HCT116 (cell line): ENCODE measurements around the gene ACADVL. TPM values are rescaled to one million over a fixed set of nuclear protein-coding genes. Genes with fewer than 3 reads are reported as not detected.

Experiments used
- ATAC-seq: fragments of 200-7000 bp; cut with Tn5 transposase; 2 replicates; pipeline ENCODE4 v1.9.1; 2020; ENCODE audit warnings: mild to moderate bottlenecking, moderate library complexity
- BruUV-seq: library from RNA; stranded (reverse); fragments of 400-500 nt; replicated peaks from 2 replicates; lab custom pipeline; 2021; lab: Mats Ljungman, UMichigan
- CTCF ChIA-PET: fragments of 300-600 bp; sonication (Branson Sonifier 250); formaldehyde crosslinking; loops from one replicate; lab custom pipeline; 2021; ENCODE audit warnings: antibody characterized with exemption; lab: Charles Lee
- POLR2A ChIA-PET: fragments of 300-600, 350-600 bp; sonication (Branson Sonifier 250); formaldehyde crosslinking; loops from one replicate; lab custom pipeline; 2021; ENCODE audit warnings: antibody characterized with exemption; lab: Charles Lee
- RAD21 ChIA-PET, 2 experiments: fragments of 300-600 bp; sonication (Branson Sonifier 250); formaldehyde crosslinking; loops; one replicate each; lab custom pipeline; 2023; ENCODE audit warnings: low total read pairs in 2 of 2; ENCODE audit not compliant: uncharacterized antibody in 2 of 2, unreplicated experiment in 2 of 2, low non-redundant PET in 1 of 2; lab: Charles Lee
- DNase-seq: peaks from one replicate; pipeline ENCODE4 v3.0.0-alpha.2; 2010; ENCODE audit warnings: low read depth, low spot score
- H2AFZ ChIP-seq: fragments of 200-600 bp; shearing (Covaris generic), sonication (generic); 2 replicates; pipeline ENCODE4 v1.6.1; 2017; ENCODE audit warnings: low read depth, mixed run types, mixed read lengths, antibody characterized with exemption, low read length; ENCODE audit not compliant: poor library complexity, severe bottlenecking
- H3K27ac ChIP-seq: 2 replicates; pipeline ENCODE4 v1.5.1; 2012; ENCODE audit warnings: low read depth, low read length
- H3K27me3 ChIP-seq: fragments of 200-600 bp; sonication (generic); 2 replicates; pipeline ENCODE4 v1.6.1; 2016; ENCODE audit warnings: mixed run types, low read length, mixed read lengths; ENCODE audit not compliant: insufficient read depth
- H3K36me3 ChIP-seq, 2 experiments: fragments of 200-500 bp in 1 of 2; fragments of 200-600 bp in 1 of 2; sonication (Bioruptor generic) in 1 of 2; sonication (generic) in 1 of 2; 2 replicates each; pipeline versions ENCODE4 v1.5.1 to v1.6.1; 2014 to 2016; ENCODE audit warnings: low read length in 2 of 2, inconsistent platforms in 1 of 2, mixed read lengths in 1 of 2, mixed run types in 1 of 2; ENCODE audit not compliant: insufficient read depth in 2 of 2, control insufficient read depth in 1 of 2
- H3K4me1 ChIP-seq, 2 experiments: fragments of 200-600 bp in 1 of 2; sonication (generic) in 1 of 2; 2 replicates each; pipeline versions ENCODE4 v1.5.1 to v1.6.1; 2012 to 2017; ENCODE audit warnings: low read length in 2 of 2, inconsistent platforms in 1 of 2, mild to moderate bottlenecking in 1 of 2, mixed read lengths in 1 of 2, mixed run types in 1 of 2, moderate library complexity in 1 of 2; ENCODE audit not compliant: insufficient read depth in 2 of 2, control insufficient read depth in 1 of 2
- H3K4me2 ChIP-seq: fragments of 200-600 bp; sonication (generic); 2 replicates; pipeline ENCODE4 v1.6.1; 2017; ENCODE audit warnings: mixed run types, low read length, mixed read lengths
- H3K4me3 ChIP-seq, 2 experiments: fragments of 200-600 bp in 1 of 2; sonication (generic) in 1 of 2; replicated peaks in 1 of 2; 2 replicates each; pipeline ENCODE4 v1.5.1; 2011 to 2016; ENCODE audit warnings: low read length in 2 of 2, control low read depth in 1 of 2, low read depth in 1 of 2, mild to moderate bottlenecking in 1 of 2, mixed read lengths in 1 of 2, mixed run types in 1 of 2
- H3K79me2 ChIP-seq: fragments of 200-600 bp; sonication (generic); 2 replicates; pipeline ENCODE4 v1.6.1; 2017; ENCODE audit warnings: mild to moderate bottlenecking, mixed run types, low read length, moderate library complexity, mixed read lengths; ENCODE audit not compliant: insufficient read depth
- H3K9ac ChIP-seq: fragments of 200-600 bp; sonication (generic); 2 replicates; pipeline ENCODE4 v1.6.1; 2016; ENCODE audit warnings: low read length, mixed read lengths
- H3K9me2 ChIP-seq: fragments of 200-600 bp; sonication (generic), shearing (Covaris generic); 2 replicates; pipeline ENCODE4 v1.6.1; 2017; ENCODE audit warnings: mixed run types, mild to moderate bottlenecking, moderate library complexity; ENCODE audit not compliant: insufficient read depth
- H3K9me3 ChIP-seq, 2 experiments: fragments of 200-500 bp in 1 of 2; fragments of 200-600 bp in 1 of 2; sonication (Bioruptor generic) in 1 of 2; sonication (generic) in 1 of 2; 2 replicates each; pipeline ENCODE4 v1.6.1; 2014 to 2017; ENCODE audit warnings: low read length in 2 of 2, mixed read lengths in 2 of 2, inconsistent platforms in 1 of 2, low read depth in 1 of 2, mild to moderate bottlenecking in 1 of 2, mixed run types in 1 of 2, moderate library complexity in 1 of 2; ENCODE audit not compliant: control insufficient read depth in 1 of 2, insufficient read depth in 1 of 2
- H4K20me1 ChIP-seq: fragments of 200-600 bp; sonication (generic), shearing (Covaris generic); 2 replicates; pipeline ENCODE4 v1.6.1; 2017; ENCODE audit warnings: mixed run types, mild to moderate bottlenecking, moderate library complexity; ENCODE audit not compliant: insufficient read depth
- CEBPB ChIP-seq: IDR thresholded peaks from 2 replicates; pipeline ENCODE4 v1.6.1; 2012; ENCODE audit warnings: low read depth
- CTCF ChIP-seq, 3 experiments: fragments of 200-600 bp in 1 of 3; sonication (generic) in 1 of 3; IDR thresholded peaks in 2 of 3; conservative IDR thresholded peaks in 1 of 3; 2 replicates each; pipeline ENCODE4 v1.5.1; 2012 to 2017; ENCODE audit warnings: low read depth in 2 of 3, low read length in 2 of 3, antibody characterized with exemption in 1 of 3, borderline replicate concordance in 1 of 3, control low read depth in 1 of 3, mild to moderate bottlenecking in 1 of 3, mixed read lengths in 1 of 3, mixed run types in 1 of 3, moderate library complexity in 1 of 3; ENCODE audit not compliant: insufficient read depth in 1 of 3
- ELF1 ChIP-seq: IDR thresholded peaks from 2 replicates; pipeline ENCODE4 v1.6.1; 2012; ENCODE audit warnings: low read depth, borderline replicate concordance
- EZH2 ChIP-seq: fragments of 200-600 bp; sonication (generic); IDR thresholded peaks from 2 replicates; pipeline ENCODE4 v1.6.1; 2017; ENCODE audit warnings: antibody characterized with exemption, mixed run types
- FOSL1 ChIP-seq: IDR thresholded peaks from 2 replicates; pipeline ENCODE4 v1.6.1; 2012; ENCODE audit warnings: low read depth
- JUND ChIP-seq: IDR thresholded peaks from 2 replicates; pipeline ENCODE4 v1.6.1; 2012
- MAX ChIP-seq: IDR thresholded peaks from 2 replicates; pipeline ENCODE4 v1.6.1; 2012
- POLR2A ChIP-seq: IDR thresholded peaks from 2 replicates; pipeline ENCODE4 v1.7.0; 2011; ENCODE audit warnings: borderline replicate concordance; ENCODE audit not compliant: insufficient read depth, insufficient read length; ENCODE audit errors: extremely low read depth
- RAD21 ChIP-seq: IDR thresholded peaks from 2 replicates; pipeline ENCODE4 v1.6.1; 2012; ENCODE audit warnings: low read depth, mild to moderate bottlenecking
- SRF ChIP-seq: IDR thresholded peaks from 2 replicates; pipeline ENCODE4 v1.6.1; 2012; ENCODE audit warnings: low read depth
- YY1 ChIP-seq: IDR thresholded peaks from 2 replicates; pipeline ENCODE4 v1.6.1; 2011; ENCODE audit warnings: low read length, low read depth, moderate library complexity, mild to moderate bottlenecking; ENCODE audit not compliant: insufficient replicate concordance; ENCODE audit errors: extremely low read depth
- ZNF274 ChIP-seq: fragments of 200-500 bp; sonication (Bioruptor generic); IDR thresholded peaks from 2 replicates; pipeline ENCODE4 v1.6.1; 2014; ENCODE audit warnings: mild to moderate bottlenecking, low read depth, low read length, inconsistent platforms
- intact Hi-C: fragments of 100-400 bp; cut with micrococcal nuclease; formaldehyde crosslinking; loops from 2 replicates; pipeline ENCODE4 v1.10.0; 2022
- total RNA-seq: library from RNA; stranded (reverse); gene quantifications from one replicate; pipeline ENCODE4 v1.2.1, GENCODE V29; 2021; ENCODE audit not compliant: unreplicated experiment
- TF ChIP-seq, protein P1 (sequence below): IDR thresholded peaks from 2 replicates; pipeline ENCODE4 v1.6.1; 2012; ENCODE audit warnings: low read depth

Gene ACADVL
- total RNA-seq, 1 experiment from 2014 or later, result 554 TPM

DNA sequence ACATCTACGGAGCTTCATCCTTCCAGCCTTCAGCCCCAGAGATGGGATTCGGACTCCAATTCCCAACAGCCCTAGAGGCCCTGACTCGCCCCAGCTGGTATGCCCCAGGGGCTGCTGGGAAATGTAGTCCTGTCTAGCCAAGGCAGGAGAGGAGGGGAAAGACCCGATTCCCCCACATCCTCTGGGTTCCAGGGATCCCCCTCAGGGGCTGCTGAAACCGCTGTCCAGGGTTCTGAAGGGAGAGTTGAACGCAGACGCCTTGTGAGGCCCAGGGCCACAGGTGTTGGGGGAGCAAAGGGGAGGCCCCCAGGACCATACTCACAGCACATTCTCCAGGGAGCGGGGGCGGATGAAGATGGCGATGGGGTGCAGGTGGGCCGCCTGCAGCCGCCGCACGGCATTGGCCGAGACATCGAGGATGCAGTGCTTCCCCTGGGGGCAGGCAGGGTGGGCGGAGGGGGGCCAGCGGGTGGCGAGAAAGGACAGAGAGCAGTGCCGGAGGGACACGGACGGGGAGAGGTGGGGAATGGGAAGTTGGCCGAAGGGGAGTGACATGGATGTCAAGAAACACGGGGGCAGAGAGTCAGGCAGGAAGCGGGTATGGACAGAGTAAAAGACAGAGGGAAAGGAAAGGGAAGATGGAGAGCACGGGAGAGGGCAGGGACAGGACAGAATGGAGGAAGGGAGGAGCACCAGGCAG lies 28.0 kb upstream of the ACADVL start:
- CTCF ChIA-PET, result interaction anchor here (0.6 to 1.1 kb wide), 2 partner anchors 14 to 19 kb away, joined by 3 to 5 read pairs; no protein-coding TSS in a partner anchor
- H3K27me3 ChIP-seq, result no peaks in the 10 kb centered on the region
- DNase-seq (no peak), ATAC-seq (peak; percentile 94)
- no peaks in the 10 kb centered on the region for H3K9me2 ChIP-seq
- RAD21 ChIA-PET, result interaction anchor here in 1 of 2 experiments (0.6 kb wide), 1 partner anchor 174 kb away, joined by 7 read pairs; no protein-coding TSS in a partner anchor
- no peak overlapping the region for H3K27ac ChIP-seq
- no peak overlapping the region for H3K9ac ChIP-seq
- intact Hi-C loops, result no loop called here
- no TSS peak for BruUV-seq
- H3K36me3 ChIP-seq, result no peaks in the 10 kb centered on the region
- no peak overlapping the region for H2AFZ ChIP-seq
- no peak overlapping the region for H3K4me2 ChIP-seq
- POLR2A ChIA-PET, result no interaction called here
- no peaks in the 10 kb centered on the region for H3K79me2 ChIP-seq
- no peaks in the 10 kb centered on the region for H4K20me1 ChIP-seq
- H3K9me3 ChIP-seq, result no peaks in the 10 kb centered on the region
- H3K4me3 ChIP-seq, result no peak overlapping the region
- TF ChIP-seq EZH2 (no peak), YY1 (peak; percentile 54), MAX (no peak), FOSL1 (peak; percentile 55; the same call in 1 of the 2 replicates), SRF (no peak)
- H3K4me1 ChIP-seq, result no peaks in the 10 kb centered on the region; a peak in 1 of 4 replicates

DNA sequence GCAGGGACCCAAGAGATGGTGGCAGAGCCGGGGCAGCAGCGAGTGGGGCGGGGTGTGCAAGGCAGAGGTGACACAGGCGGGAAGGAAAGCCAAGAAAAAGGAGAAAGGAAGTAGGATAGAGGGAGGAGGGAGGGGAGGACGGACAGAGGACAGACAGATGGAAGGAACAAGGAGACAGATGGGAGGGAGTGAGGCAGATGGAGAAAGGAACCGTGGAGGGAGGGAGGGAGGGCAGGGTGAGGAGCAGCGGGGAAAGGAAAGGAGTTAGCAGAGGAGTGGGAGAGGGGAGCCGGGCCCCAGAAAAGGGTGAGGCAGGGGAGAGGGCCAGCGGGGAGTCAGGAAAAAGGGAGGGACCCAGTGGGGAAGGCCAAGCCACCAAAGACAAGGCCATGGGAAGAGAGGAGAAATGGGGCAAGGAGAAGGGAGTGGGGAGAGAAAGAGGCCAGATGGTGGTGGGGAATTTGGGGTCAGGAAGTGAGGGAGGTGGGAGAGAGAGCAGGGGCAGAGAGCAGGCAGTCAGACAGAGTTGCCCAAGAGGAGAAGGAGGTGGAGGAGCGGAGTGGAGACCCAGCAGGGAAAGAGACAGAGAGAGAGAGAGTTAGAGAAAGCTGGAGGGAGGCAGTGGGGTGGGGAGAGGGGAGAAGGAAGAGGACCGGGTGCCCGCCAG lies 27.3 kb upstream of the ACADVL start:
- DNase-seq, result no peak
- Histone ChIP-seq H3K4me2 (no peak overlapping the region), H3K4me1 (peaks cover 0 to 5% of the 10 kb centered on the region in 2 experiments; a peak in 1 of 4 replicates), H3K9me3 (no peaks in the 10 kb centered on the region), H2AFZ (no peak overlapping the region), H3K79me2 (no peaks in the 10 kb centered on the region), H3K9me2 (no peaks in the 10 kb centered on the region), H3K4me3 (no peak overlapping the region), H3K27ac (no peak overlapping the region)
- ChIA-PET RAD21 (no interaction called here), CTCF (no interaction called here)
- intact Hi-C loops, result no loop called here
- BruUV-seq, result no TSS peak
- no peak for TF ChIP-seq SRF
- TF ChIP-seq JUND, result no peak
- TF ChIP-seq CEBPB, result no peak
- no peak for TF ChIP-seq YY1
- no peak for TF ChIP-seq ELF1
- TF ChIP-seq, protein P1, sequence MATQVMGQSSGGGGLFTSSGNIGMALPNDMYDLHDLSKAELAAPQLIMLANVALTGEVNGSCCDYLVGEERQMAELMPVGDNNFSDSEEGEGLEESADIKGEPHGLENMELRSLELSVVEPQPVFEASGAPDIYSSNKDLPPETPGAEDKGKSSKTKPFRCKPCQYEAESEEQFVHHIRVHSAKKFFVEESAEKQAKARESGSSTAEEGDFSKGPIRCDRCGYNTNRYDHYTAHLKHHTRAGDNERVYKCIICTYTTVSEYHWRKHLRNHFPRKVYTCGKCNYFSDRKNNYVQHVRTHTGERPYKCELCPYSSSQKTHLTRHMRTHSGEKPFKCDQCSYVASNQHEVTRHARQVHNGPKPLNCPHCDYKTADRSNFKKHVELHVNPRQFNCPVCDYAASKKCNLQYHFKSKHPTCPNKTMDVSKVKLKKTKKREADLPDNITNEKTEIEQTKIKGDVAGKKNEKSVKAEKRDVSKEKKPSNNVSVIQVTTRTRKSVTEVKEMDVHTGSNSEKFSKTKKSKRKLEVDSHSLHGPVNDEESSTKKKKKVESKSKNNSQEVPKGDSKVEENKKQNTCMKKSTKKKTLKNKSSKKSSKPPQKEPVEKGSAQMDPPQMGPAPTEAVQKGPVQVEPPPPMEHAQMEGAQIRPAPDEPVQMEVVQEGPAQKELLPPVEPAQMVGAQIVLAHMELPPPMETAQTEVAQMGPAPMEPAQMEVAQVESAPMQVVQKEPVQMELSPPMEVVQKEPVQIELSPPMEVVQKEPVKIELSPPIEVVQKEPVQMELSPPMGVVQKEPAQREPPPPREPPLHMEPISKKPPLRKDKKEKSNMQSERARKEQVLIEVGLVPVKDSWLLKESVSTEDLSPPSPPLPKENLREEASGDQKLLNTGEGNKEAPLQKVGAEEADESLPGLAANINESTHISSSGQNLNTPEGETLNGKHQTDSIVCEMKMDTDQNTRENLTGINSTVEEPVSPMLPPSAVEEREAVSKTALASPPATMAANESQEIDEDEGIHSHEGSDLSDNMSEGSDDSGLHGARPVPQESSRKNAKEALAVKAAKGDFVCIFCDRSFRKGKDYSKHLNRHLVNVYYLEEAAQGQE, result no peak
- TF ChIP-seq POLR2A, result no peak
- TF ChIP-seq RAD21, result no peak
- no peak for TF ChIP-seq CTCF (IDR thresholded peaks at IDR 0.05 in 2 of 3, conservative IDR thresholded peaks at IDR 0.05 in 1 of 3; ENCODE audit: borderline replicate concordance in 1 of 3, insufficient read depth in 1 of 3, low read depth in 2 of 3, low read length in 2 of 3)
- no peak for TF ChIP-seq ZNF274
- TF ChIP-seq, all 23 proteins: peak for 0
- Histone ChIP-seq H3K9ac (no peak overlapping the region), H4K20me1 (no peaks in the 10 kb centered on the region), H3K36me3 (no peaks in the 10 kb centered on the region), H3K27me3 (no peaks in the 10 kb centered on the region)
- ATAC-seq, result no peak
- POLR2A ChIA-PET, result no interaction called here
